Right lung (tissue), 5 donors: ENCODE results near the gene HLA-B. TPM values are rescaled to one million over a fixed set of nuclear protein-coding genes. Genes with fewer than 3 reads are reported as not detected.
"Not testable (repeated sequence)": the region's sequence is repeated elsewhere in the genome, so short reads cannot be mapped to it uniquely, and the experiment has no call there.

Experiments used
- DNase-seq, 2 donors: peaks; one replicate each; pipeline ENCODE4 v3.0.0-alpha.2; 2013
- polyA plus RNA-seq, 5 donors: library from polyadenylated mRNA; unstranded; fragments of 120-200 nt; gene quantifications; one replicate each; pipeline versions ENCODE4 v1.2.1 to v1.2.3, GENCODE V29; 2013; ENCODE audit warnings: inconsistent platforms in 1 of 5, low replicate concordance in 1 of 5; ENCODE audit not compliant: insufficient read length in 5 of 5, insufficient read depth in 1 of 5

HLA-B gene
- polyA plus RNA-seq, 5 donors, result 302 to 419 (median 365) TPM

GRCh38 chr6:31388916-31389801, 32.2 kb upstream of the HLA-B start:
- DNase-seq, result not testable (repeated sequence)

GRCh38 chr6:31386977-31387376, 30.0 kb upstream of the HLA-B start:
- DNase-seq, result no peak

- no peak for DNase-seq
Measured at GRCh38 chr6:31386099-31386498, 29.1 kb upstream of the HLA-B start.

- DNase-seq, result no peak
Measured at GRCh38 chr6:31385041-31385440, 28.1 kb upstream of the HLA-B start.

- DNase-seq, result no peak
Measured at GRCh38 chr6:31383149-31383548, 26.2 kb upstream of the HLA-B start.

- DNase-seq, result no peak
Measured at GRCh38 chr6:31381666-31382065, 24.7 kb upstream of the HLA-B start.

GRCh38 chr6:31379850-31380249, 22.9 kb upstream of the HLA-B start:
- no peak for DNase-seq

GRCh38 chr6:31378721-31379103, 21.7 kb upstream of the HLA-B start:
- no peak for DNase-seq

GRCh38 chr6:31378062-31378720, 21.2 kb upstream of the HLA-B start:
- no peak for DNase-seq

- no peak for DNase-seq
Measured at GRCh38 chr6:31377029-31377428, 20.1 kb upstream of the HLA-B start.

- no peak for DNase-seq
Measured at GRCh38 chr6:31375699-31376098, 18.7 kb upstream of the HLA-B start.

GRCh38 chr6:31374118-31374517, 17.1 kb upstream of the HLA-B start:
- not testable (repeated sequence) for DNase-seq

GRCh38 chr6:31368461-31368860, 11.5 kb upstream of the HLA-B start:
- no peak for DNase-seq

- peak; percentile 78 to 83 for DNase-seq
Measured at GRCh38 chr6:31366693-31367470, 9.9 kb upstream of the HLA-B start.

- DNase-seq, result no peak
Measured at GRCh38 chr6:31365864-31366263, 8.9 kb upstream of the HLA-B start.

- no peak for DNase-seq
Measured at GRCh38 chr6:31363811-31364210, 6.8 kb upstream of the HLA-B start.

GRCh38 chr6:31362751-31363150, 5.8 kb upstream of the HLA-B start:
- DNase-seq, result no peak

GRCh38 chr6:31359581-31359980, 2.6 kb upstream of the HLA-B start:
- DNase-seq, result no peak

- DNase-seq, result no peak
Measured at GRCh38 chr6:31358302-31358701, 1.3 kb upstream of the HLA-B start.

- no peak for DNase-seq
Measured at GRCh38 chr6:31357886-31358285, 907 bp upstream of the HLA-B start.

- peak; percentile 35 to 50 for DNase-seq
Measured at GRCh38 chr6:31356216-31356945, 598 bp downstream of the HLA-B start.

GRCh38 chr6:31355583-31355948, 1.4 kb downstream of the HLA-B start:
- no peak for DNase-seq
